Limb (tissue), 2 donors: ENCODE results near the gene ZFAND2A.
"Not testable (repeated sequence)": the region's sequence is repeated elsewhere in the genome, so short reads cannot be mapped to it uniquely, and the experiment has no call there.

Source experiments
- DNase-seq, 2 donors: peaks; one replicate each; pipeline ENCODE4 v3.0.0-alpha.2; 2016; ENCODE audit errors: extremely low spot score in 2 of 2

Gene ZFAND2A

DNA sequence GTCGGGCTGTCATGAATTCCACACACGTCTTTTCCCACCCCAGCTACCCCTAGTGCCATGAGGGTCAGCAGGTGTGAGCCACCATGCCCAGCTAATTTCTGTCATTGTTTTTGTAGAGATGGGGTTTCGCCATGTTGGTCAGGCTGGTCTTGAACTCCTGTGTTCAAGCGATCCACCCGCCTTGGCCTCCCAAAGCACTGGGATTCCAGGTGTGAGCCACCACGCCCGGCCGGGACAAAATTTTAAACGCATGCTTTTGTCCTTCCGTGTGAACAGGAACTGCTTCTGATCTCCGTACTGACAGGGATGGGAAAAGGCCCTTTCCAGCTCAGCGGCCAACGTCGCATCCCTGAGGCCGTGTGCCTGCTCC, 15.6 kb upstream of the ZFAND2A start:
- no peak for DNase-seq

DNA sequence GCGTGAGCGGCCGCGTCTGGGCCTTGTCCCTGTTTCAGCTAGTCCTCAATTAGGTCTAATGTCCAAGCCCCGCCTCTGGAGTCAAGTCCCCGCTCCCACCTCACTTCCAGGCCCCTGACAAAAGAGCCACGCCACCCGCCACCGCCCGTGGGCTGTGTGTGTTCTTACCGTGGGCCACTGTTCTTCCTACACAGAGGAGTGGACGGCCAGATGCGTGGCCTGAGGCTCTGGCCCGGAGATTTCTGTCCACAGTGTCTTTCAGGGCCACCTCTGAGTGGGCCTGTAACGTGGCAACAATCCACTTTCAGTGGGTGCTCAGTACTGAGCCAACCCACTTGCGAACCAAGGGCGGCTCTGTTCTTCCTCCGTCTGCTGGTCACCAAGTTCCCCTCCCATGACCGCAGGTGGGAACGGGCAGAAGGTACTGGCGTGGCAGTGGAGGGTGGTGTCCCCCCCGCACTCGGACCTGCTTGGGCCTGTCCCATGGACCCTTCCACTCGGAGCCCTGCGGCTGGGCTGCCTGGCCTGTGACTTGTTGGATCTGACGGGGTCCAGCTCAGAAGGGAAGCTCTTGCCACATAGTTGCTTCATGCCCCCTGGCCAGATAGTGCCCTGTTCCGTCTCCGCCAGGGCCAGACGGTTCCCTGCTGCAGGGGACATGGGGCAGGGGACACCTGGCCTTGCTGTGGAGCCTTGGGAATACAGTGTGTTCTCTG, 15.0 kb upstream of the ZFAND2A start:
- DNase-seq, result no peak

DNA sequence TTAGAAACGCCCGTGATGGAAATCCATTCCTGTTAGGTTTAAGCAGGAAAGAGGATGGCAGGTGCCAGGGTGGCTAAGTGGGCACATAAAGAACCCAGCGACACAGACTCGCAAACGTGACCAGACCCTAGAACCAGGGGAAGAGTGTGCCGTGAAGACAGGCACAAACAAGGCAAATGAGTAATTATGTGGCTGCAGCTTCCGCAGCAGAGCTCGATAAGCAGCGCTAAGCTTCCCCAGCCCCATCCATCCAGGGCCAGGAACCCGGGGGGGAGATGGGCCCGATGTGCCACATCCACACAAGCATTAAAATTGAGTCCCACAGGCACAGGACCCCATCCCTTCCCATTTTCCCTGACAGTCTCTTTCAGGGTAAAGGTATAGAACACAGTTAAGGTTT, 14.0 kb upstream of the ZFAND2A start:
- DNase-seq, result no peak

DNA sequence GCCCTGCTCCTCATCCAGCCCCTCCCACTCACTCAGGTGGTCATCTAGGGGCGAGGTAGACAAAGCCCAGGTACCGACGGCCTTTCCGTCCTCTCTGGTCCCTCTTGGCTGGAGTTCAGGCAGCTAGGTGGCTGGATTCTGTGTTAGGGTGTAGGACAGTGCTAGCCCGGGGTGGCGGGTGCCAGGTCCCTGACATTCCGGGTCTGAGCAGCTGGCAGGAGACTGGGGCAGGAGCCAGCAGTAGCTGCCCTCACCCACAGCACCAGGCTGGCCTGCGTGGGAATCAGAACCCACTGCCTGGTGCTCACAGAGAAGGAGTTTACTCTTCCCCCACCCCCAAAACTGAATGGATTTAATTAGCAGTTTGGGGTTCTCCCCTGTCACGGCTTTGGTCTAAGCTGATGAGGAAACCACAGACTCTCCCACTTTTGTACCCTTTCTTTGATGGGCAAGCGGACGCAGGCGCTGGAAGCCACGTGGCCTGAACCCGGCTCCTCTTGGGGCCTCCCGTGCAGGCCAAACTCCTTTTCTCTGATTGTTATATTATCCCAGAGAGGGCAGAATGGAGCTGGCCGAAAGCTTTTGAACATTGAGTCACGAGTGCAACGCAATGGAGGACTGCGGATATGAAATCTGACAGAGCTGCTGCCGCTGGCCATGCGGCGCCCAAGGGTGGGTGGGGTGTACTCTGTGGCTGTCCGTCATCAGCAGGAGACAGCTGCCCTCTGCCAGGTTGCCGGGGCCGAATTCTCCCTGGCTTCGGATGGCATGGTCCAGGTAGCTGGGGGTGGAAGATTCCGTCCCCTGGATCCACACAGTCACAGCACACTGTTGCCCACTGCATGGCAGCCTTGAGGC, 12.9 kb upstream of the ZFAND2A start:
- DNase-seq, result no peak

DNA sequence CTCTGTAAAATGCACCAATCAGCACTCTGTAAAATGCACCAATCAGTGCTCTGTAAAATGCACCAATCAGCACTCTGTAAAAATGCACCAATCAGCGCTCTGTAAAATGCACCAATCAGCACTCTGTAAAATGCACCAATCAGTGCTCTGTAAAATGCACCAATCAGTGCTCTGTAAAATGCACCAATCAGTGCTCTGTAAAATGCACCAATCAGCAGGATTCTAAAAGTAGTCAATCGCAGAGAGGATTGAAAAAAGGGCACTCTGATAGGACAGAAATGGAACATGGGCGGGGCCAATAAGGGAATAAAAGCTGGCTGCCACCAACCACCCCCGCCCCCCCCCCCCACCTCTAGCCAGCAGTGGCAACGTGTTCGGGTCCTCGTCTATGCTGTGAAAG, 11.5 kb upstream of the ZFAND2A start:
- DNase-seq, result not testable (repeated sequence)

DNA sequence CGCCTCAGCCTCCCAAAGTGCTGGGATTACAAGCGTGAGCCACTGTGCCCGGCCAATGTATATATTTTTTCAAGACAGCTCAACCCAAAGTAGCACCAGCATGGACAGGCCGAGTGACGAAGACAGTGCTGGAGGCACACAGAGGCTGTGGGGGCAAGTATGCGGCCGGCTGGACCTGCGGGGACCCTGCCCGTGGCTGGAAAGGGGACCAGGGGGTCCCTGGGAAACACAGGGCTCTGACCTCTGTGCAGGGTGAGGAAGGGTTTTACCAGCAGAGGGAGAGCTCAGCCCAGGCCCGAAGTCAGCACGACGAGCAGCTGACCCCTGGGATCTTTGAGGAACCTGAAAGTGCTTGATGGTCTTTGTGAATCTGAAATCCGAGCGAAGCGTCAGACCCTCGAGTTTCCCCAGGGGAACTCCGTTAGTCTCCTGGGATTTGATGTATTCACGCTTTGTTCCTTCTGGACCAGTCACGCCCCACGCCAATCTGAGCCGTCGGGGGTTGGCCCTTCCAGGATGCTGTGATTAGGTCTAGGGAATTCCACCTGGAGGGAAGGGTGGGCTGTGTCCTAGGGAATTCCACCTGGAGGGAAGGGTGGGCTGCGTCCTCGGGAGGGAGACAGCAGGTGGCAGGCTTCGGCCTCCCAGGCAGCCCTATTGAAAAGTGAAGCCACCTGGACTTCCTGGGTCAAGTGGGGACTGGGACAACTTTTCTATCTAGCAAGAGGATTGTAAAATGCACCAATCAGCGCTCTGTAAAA, 10.9 kb upstream of the ZFAND2A start:
- DNase-seq, result no peak

DNA sequence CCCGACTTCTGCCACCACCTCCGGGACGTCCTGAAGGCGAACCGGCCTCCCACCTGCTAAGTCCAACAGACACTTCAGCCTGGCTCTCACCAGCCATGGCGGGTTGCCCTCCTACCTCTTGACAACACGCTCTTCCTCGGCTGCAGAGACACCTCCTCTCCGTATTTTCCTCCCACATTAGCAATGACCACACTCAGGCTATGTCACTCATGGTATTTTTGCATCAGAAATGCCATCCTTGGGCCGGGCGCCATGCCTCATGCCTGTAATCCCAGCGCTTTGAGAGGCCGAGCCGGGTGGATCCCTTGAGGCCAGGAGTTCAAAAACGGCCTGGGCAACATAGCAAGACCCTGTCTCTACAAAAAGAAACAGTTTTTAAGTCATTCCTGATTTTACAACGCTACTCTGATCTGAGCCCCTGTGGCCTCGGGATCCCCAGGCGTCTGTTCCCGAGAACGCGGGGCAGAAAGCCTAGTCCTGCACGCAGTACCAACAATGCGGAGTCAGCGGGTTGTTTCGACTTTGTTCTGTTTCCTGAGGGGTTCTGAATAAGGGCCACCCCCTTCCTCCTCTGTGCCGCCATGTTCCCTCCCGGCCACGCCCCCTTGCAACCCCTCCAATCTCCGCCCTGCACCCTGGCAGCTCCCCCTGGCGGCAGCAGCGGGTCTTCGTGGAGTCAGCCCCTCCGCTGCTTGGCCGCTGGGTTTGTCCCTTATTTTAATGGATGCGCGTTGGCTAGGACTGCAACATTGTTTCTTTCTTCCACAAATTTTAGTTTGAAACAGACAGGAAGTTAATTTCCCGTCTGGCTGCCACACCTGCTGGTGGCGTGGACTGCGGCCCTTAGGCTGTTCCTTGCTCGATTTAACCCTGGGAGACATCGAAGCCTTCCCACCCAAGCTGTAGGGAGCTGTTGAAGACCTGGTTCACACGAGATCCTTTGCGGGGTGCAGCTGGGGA, 9.7 kb upstream of the ZFAND2A start:
- DNase-seq, result peak; percentile 17 to 89

DNA sequence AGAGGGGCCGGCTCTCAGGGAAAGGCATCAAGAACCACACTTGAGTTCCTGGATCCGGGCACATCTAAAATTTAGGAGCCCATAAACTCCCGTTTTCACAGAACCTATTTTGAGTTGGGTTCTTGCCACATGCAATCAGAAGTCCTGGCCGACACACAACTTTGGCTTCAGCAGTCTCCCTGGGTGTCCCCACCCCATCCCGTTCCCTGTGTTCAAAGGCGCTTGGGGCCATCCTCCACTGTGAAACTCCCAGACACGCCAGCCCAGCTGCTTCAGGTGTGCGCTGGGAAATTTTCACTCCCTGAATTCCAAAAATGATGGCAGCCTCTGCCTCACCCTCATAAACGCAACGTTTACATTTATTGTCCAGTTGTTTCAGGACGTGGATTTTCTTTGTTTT, 8.4 kb upstream of the ZFAND2A start:
- DNase-seq, result no peak

DNA sequence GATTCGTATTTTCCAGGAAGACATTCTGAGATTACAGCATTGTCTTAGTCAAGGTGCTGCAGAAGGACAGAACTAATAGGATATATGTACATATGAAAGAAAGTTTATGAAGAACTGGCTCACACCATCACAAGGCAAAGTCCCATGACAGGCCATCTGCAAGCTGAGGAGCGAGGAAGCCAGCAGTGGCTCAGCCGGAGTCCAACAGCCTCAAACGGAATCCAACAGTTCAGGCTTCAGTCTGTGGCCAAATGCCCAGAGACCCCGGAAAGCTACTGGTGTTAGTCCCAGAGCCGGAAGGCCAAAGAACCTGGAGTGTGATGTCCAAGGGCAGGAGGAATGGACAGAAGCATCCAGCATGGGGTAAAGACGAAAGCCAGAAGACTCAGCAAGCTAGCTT, 4.4 kb upstream of the ZFAND2A start:
- no peak for DNase-seq

DNA sequence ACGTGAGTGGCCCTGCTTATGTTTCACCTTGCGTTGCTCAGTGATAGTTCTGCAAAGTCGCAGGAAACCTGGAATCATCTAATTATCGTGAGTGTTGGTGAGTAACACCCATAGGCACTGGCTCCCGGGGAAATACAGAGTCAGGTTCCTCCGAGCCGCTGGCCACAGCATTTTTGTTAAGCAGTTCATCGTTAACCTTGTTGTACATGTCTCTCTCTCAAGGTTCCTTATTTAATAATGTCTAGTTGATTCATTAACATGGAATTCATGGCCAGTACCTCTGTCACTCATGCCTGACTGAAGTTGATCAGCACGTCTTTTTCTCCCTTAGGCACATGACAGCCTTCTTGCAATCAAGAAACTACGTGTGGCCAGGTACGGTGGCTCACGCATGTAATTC, 3.1 kb upstream of the ZFAND2A start:
- no peak for DNase-seq

DNA sequence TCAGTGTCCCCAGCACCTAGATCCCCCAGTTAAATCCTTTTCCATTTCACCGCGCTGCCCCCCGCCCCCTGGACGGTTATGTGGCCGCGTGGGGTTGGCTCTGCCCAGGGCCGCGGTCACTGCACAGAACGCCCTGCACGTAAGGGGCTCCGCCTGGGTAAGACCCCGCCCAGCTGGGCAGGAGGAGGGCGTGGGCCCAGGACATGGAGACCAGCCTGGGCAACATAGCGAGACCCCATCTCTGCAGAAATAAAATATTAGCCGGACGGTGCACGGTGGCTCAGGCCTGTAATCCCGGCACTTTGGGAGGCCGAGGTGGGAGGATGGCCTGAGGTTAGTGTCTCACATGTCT, 650 bp upstream of the ZFAND2A start:
- no peak for DNase-seq

DNA sequence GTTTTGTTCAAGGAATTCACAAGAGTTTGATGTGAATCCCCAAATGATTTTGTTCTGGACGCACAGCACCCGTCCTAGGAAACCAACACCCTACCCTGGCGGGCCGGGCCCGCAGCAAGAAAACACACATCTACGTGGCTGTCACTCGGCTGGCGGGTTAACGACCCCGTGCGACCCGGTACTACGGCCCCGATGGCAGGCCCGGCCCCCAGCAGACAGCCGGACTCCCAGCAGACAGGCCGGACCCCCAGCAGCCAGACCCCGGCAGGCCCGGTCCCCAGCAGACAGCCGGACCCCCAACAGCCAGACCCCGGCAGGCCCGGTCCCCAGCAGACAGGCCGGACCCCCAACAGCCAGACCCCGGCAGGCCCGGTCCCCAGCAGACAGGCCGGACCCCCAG, 765 bp downstream of the ZFAND2A start:
- not testable (repeated sequence) for DNase-seq

DNA sequence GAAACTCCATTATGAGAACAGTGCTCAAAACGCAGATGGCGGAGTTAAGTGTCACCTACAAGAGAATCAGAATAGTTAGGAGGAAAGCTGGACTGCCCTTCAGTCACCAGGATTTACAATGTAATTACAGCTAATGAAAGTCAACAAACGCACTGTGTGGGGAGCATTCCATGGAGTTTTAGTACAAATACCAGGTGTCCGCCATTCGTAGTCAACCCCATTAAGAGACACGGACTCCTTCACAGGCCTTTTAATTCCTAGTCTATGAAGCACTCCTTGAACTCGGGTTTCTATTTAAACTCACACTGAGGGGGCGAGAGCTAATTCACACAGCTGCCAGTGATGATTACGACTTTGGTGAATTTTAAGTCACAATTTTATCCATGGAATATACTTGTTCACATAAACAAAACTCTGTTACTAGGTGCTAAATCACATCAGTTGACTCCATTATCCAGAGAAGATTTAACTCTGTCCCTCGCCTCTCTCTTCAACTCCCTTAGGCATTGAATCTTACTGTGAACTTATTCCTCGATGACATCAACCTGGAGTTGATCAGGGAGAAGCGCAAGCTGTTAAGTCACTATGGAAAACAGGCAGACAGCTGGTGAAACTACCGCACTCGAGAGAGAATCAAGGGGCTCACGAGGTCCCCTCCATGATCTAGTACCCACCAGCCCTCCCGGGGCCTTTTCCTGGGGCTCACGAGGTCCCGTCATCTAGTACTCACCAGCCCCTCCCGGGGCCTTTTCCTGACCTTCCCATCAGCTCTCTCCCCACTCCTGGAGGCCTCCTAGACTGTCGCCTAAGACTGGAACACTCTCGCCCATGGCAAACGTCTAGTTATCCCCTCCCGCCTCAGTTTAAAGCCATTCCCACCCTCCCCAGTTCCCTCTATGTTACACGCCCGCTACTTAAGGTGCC, 1.5 kb downstream of the ZFAND2A start:
- DNase-seq, result no peak

DNA sequence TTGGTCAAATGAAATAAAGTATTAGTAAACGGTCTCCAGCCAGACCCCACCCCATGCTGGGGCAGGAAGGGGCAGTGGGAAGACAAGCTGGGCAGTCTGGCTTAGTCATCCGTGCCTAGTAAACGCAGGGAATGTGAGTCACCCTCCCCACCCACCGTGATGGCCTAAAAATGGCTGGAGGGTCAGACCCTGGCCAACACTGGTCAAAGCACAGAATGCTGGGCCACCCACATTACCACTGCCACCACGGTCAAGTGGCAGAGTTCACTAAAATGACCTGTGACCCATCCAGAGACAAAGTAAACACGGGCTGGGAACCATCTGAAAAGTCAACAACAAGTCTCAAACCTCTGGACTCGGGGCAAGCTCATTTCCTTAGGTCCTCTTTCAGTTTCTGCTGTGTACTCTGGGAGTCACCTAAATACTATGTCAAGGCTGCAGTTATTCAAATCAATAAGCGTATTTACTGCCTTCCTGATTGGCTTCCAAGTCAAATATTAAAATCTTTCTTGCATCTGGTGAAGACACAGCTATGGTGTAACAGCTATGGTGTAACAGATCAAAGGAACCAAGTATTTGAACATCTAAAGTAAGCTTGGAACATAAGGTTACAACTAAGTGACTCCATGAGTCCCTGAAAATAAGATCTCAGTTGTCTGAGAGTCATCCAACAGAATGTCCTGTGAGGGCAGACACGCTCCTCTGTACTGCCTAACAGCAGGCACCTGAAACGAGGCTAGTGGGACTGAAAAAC, 3.0 kb downstream of the ZFAND2A start:
- no peak for DNase-seq

DNA sequence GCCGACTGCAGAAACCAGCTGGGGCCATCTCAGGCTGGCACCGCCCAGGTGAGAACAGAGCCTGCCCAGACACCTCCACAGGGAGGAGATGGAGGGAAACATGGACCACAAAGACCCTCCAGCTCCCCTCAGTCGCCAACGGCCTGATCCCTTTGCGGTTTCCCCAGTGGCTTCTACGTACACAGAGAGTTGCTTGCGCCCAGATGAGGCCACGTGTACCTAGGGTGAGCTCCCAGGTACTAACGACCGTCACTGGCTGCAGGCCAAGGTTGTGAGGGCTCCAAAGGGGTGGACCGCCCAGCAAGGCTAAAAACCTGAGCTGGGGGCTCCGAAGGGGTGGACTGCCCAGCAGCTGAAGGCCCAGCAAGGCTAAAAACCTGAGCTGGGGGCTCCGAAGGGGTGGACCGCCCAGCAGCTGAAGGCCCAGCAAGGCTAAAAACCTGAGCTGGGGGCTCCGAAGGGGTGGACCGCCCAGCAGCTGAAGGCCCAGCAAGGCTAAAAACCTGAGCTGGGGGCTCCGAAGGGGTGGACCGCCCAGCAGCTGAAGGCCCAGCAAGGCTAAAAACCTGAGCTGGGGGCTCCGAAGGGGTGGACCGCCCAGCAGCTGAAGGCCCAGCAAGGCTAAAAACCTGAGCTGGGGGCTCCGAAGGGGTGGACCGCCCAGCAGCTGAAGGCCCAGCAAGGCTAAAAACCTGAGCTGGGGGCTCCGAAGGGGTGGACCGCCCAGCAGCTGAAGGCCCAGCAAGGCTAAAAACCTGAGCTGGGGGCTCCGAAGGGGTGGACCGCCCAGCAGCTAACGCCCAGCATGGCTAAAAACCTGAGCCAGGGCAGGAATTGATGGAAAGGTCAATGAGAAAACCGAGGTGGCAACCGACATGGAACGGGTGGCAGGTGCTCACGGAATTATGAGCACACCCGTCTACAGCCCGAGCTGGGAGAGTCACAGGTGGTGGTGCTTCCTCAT, 3.9 kb downstream of the ZFAND2A start:
- not testable (repeated sequence) for DNase-seq

DNA sequence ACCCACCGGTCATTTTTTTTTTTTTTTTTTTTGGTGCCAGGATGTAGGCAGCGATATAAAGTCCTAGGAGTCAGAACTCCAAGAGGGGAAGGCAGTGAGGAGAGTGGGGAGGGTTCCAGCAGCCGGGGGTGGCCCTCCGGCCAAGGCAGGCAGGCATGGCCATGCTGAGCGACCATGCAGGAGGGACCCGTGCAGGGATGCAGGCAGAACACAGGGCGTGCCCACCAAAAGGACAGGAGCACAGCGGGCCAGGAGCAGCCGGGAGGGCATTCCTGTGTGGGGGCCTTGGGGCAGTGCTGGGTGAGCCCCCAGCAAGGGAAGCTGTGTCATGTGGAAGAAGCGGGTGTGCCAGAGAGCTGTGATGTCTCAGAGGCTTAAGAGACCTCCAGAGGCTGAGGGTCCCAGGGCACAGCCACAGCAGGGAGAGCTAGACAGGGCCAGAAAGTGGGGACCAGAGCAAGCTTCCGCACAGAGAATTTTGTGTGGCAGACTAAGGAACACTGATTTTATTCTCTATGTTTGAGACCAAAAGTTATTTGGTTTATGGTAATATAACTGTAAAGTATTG, 5.7 kb downstream of the ZFAND2A start:
- no peak for DNase-seq

DNA sequence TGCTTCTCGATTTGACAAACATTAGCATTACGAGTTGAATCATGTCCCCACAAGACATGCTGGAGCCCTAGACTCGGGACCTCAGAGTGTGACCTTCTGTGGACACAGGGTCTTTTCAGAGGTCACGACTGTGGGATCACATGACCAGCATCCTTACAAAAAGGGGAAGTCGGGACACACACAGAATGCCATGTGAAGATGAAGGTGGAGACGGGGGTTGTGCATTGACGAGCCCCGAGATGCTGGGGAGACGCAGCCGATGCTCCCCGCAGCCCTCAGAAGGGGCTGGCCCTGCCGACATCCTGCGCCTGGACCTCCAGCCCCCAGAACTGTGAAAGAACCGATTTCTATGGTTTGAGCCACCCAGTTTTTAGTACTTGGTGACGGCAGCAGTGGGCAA, 7.5 kb downstream of the ZFAND2A start:
- no peak for DNase-seq
